NT2/D1 (cell line): ENCODE results near the gene ZNF605.

Experiments
- YY1 ChIP-seq: IDR thresholded peaks from 2 replicates; pipeline ENCODE4 v1.6.1; 2011; ENCODE audit not compliant: insufficient read length, insufficient read depth
- ZNF274 ChIP-seq: IDR thresholded peaks from 2 replicates; pipeline ENCODE4 v1.6.1; 2011; ENCODE audit warnings: mild to moderate bottlenecking, low read depth, low read length

DNA sequence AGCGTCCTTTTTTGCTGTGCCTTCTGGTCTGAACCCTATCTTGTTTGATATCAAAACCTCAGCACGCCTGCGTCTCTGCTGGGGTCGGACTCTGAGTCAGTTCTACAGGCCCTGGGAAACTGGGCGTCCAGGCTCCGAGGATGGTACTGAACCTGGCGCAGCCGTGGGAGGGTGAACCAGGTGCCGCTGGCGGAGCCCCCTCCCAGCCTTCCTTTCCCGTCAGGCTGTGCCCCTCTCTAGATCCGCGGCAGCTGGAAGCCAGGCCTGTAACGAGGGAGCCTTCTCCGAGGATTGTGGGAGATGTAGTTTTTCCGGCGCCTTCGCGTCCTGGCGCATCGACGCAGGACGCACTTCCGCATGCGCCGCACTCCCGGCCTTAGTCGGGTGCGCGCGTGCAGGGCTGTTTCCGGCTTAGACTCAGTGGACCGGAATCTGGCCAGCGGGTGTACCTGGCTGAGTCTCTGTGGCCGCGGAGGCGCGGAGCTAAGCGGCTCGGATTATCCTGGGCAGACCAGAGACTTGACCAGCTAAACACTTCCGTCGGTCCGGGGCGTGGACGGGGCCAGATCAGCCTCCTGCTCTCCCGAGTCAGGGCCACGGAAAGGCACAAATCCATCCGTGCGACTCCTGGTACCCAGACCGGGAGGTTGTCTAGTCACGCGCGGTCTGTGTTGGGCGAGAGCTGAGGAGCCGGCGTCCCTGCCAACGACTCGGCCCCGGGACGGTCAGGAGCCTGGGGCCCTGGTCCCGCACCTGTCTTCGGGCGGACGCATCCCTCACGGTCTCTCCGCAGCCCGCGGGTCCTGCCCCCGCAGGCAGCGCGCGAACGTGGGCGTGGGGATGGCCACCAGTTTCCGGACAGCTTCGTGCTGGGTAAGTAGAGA is 30.1 kb upstream of the ZNF605 start, which contains the start of gene ZNF26:
- TF ChIP-seq YY1 (no peak), ZNF274 (no peak)
